Measurements from ENCODE around the gene RAB6B.

Gene RAB6B

DNA sequence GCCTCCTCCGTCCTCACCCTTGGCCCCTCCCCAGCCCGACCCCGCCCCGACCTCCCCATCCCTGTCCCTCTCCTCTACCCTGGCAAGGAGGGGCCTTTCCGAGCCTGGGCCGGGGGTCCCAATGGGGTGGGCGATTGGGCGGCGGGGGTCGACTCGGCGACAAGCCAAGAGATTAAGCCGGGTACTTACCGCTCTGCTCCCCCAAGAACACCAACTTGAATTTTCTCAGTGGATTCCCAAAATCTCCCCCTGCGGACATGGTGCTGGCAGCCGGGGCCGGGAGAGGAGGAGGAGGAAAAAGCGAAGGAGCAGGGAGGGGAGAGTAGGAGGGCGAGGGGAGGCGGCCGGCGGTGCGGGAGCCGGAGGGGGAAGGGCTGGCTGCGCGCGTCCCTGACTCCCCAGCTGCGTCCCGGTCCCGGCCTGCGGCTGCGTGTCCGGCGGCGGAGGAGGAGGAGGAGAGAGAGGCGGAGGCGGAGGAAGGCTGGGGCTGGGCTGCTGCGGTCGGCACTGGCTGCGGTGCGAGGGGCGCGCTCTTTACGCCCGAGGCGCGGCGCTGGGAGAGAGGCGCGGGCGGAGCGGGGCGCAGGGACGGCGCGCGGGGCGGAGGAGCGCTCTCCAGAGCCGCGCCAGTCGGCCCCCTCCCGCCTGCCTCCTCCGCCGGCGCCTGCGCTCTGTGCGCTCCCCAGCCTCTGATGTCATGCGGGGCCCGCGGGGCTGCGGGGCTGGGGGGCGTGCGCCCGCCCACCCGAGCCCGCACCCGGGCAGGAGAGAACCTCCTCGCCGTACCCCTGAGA lies at the start of gene RAB6B:
RAB6B (minus strand) TSS at position 675 of the 794 bp plus-strand sequence; CDS start at position 259, 416 bp downstream.
- DNase-seq (ENCODE audit: low read depth in 2 of 2) = no peak

DNA sequence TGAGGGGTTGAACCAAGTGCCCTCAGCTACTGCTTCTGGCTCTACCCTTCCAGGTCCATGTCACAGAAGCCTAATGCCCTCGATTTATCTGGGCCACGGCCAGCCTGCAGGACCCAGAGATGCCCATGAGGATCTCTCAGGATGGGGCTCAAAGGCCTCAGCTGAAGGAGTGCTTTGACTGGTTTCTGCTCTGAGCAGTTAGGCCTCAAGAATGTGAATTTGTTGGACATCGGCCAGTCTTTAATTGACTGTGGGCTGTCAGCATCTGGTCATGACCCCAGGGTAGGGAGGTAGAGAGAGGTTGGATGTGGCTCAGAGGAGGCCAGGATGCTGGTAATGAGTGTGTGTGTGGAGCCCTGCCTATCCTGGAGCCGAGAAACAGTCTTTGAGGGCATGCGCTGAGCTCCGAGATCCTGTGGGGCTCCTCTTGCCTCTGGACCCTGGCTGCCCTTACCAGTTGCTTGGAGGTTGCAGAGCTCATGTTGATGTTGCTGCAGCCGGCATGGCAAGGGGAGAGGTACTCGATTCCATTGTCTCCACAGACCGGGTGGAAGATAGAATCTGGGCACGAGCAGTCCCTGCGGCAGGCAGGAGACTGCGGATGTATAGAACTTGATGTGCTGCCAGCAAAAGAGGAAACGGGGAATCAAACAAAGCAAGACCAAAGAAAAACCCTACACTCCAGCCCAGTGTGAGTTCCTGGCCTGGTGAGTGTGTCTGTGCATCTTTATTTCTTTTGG lies 49.1 kb upstream of the RAB6B start:
- no peak for DNase-seq (ENCODE audit: low read depth in 2 of 2)

DNA sequence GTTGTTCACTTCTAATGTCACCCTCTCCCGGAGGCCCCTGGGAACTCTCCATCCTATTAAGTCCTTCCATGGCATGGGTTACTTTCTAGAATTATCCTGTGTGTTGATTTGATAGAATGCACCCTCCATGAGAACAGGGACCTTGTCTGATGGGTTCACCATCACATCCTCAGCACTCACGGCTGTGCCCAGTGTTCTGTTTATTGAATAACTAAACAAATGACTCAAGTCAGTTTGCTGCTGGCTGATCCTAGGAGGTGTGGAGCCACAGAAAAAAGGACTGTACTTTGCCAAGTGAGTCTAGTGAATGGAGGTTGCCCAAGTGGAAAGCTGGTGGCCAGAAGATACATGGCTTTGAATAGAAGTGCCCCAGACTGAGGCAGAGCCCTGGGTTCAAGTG lies 48.5 kb upstream of the RAB6B start:
- no peak for DNase-seq (ENCODE audit: low read depth in 2 of 2)

DNA sequence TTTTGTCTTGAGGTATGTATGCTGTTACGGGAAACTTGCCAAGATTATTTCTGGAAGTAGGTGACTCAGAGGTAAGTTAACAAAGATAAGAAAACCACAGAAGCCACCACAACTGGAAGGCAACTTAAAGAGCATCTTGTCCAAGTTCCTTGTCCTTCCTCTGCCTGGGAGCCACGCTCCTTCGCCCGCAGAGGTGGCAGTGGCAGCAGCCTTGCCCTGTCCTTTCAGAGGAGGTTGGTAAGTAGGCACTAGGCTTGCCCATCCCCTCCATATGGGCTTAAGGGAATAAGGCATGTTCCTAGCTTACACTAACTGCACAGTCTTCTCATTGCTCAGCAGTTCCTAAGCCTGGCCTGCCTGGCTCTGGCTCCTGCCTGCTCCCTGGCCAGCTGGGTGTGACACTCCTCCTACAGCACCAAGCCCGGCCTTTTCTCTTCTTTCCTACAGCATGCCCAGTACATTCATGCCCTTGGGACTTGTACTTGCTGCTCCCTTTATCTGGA lies 48.0 kb upstream of the RAB6B start:
- DNase-seq (ENCODE audit: low read depth in 2 of 2) = no peak

DNA sequence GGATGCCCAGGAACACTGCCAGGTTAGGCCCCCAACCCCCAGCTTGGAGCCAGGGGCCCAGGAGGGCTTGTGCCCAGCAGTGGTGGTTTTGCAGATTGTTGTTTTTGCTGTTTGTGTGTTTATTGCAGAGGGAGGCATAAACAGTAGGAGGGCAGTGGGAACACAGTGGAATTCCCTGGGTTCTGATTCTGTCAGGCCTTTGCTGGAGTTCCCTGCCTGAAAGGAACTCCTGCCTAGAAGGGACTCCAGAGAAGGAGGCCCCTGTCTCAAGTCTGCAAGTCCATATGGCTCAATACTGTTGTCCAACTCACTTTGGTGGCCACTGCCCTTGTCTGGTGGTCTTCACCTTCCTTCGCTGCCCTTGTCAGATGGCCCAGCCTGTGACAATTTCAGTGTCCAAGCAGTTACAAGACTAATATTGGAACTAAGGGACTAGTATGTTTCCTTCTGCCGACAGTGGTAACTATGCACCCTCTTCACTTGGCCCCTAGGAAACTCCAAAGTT lies 47.4 kb upstream of the RAB6B start:
- no peak for DNase-seq (ENCODE audit: low read depth in 2 of 2)

DNA sequence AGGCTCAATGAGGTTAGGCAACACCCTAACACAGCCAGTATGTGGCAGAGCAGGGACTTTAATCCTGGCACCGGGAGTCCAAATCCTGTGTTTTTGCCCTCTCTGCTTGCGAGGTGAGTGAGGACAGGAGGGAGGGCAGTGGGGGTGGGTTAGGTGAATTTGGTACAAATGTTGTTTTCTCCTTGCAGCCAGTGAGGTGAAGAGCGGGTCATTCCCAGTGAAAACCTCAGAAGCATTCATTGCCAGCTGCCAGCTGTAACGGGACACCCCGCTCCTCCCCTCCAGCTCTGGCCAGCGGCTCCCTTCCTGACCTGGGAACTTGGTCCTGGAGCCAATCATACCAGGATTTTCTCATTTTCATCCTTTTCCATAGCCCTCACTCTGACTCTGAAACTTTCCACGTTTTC lies 45.7 kb upstream of the RAB6B start:
- DNase-seq (ENCODE audit: low read depth in 2 of 2) = no peak

DNA sequence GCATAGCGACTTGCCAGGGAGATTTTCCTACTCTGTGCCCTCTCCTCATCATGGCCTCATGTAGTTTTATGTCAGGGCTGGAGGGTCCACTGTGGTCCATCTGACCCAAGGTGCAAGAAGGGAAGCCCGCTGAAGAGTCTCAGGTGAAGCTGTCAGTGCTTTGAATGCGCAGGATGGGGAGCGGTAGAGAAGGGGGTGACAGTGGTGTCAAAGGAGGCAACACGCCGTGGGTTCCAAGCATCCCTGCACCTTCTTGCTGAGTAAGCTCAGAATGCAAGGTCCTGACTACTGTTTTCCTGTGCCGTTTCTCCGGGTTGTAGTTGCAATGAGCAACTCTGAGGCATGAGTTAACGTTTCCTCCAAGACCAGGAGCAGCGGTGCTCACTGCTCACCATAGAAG lies 44.9 kb upstream of the RAB6B start:
- no peak for DNase-seq (ENCODE audit: low read depth in 2 of 2)

DNA sequence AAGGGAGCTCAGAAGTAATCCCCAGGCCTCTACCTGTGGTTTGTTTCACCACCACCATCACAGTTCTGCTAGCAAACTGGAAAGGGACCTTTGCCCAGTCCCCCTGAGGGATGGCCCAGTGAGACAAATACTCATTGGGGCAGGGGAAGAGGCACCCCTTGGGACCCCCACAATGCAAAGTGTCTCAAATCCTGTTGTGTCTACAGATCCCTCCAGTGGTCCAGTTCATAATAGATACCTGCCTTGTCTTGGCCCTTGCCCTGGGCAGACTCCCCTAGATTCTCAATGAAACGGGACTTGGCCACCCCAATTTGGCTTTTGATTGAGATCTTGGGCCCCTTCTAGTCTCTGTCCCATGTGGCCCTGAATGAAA lies 43.8 kb upstream of the RAB6B start:
- DNase-seq (ENCODE audit: low read depth in 2 of 2) = no peak

DNA sequence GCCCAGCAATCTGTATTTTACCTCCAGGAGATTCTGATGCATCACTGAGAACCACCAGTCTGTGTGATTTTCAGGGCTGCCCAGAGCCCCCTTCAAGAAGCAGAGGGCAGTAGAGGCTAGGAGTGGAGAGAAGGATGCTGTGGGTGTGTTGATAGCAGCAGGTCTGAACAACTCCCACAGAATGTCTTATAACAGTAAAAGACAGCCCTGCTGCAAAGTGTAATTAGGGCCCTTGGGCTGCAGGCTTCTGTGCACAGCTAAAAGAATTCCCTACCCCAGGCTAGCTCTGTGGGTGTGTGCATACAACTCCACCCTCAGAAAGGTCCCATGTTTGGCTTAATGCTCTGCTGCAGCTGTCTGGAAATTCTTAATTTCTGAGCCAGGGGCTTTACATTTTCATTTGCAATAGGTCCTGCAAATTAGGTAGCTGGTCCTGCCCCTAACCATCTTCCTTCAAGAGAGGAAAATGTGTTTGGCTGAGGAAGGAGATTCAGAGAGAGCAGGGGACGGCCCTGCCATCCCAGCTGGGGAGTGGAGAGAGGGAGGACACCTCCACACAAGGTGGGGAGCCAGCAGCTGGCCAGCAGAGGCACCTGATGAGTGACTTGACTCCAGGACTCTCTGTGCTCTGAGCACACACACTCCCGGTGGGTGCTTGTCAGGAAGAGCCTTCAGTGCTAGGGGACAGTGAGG lies 43.2 kb upstream of the RAB6B start:
- DNase-seq (ENCODE audit: low read depth in 2 of 2) = no peak

DNA sequence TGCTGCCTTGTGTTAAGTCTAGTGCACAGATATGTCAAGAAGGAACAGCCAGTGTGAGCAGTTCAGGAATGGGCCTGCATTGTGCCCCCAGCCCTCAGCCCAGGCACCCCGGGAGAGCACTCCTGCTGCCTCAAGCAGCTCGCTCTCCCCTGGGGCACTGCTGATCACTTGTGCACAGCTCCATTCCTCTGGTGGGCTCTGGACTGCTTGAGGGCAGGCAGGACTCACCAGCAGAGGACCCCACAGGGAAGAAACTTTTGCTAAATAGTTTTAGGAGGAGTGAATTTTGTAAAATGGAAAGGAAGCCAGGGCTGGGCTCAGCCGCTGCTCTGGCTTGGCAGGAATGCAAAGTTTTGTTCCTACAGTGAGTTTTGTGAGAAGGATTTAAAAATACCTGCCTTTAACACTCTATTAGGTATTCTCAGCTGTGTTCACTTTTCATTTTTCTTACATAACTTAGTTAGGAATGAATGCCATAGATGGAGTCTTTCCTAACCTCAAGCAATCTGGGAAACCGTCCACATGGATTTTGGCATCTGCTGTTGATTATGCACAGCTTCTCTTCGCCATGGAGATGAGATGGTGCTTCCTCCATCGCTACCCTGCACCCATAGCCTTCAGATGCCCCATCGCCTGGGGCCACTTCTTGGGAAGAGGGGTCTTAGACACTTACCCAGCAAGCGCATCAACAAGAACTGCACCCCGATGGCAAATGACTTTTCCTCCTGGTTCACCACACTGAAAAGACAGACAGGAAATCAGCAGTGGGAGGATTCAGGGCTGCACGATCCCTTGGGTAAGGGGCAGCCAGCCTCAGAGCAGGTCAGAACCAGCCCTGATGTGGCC lies 42.3 kb upstream of the RAB6B start:
- DNase-seq (ENCODE audit: low read depth in 2 of 2) = no peak

DNA sequence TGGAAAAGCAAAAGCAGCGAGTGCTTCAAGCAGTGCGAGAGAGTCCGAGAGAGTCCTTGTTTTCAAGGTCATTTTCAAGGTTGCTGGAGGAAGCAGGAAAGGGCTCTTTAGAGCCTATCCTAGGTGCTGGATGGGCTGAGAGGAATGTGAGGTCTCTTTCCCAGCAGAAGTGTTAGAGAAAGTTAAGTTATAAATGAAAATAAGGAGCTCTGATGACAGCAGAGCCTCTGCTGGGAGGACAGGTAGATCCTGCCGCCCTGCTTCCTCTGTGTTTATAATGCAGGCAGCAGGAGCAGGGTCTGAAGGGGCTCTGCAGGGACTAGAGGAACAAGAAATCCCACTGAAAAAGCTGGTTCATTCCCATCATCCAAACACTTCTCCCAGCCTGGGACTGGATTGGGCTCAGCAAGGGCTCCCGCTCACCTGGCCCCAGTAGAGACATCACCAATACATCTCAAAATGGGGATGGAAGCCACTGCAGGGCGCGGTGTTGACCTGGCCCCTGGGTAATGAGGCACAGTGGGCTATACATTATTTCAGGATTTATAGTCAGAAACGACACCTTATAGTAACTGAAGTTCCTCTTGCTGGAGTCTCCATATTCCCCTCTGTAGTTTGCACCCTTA lies 41.5 kb upstream of the RAB6B start:
- no peak for DNase-seq (ENCODE audit: low read depth in 2 of 2)

DNA sequence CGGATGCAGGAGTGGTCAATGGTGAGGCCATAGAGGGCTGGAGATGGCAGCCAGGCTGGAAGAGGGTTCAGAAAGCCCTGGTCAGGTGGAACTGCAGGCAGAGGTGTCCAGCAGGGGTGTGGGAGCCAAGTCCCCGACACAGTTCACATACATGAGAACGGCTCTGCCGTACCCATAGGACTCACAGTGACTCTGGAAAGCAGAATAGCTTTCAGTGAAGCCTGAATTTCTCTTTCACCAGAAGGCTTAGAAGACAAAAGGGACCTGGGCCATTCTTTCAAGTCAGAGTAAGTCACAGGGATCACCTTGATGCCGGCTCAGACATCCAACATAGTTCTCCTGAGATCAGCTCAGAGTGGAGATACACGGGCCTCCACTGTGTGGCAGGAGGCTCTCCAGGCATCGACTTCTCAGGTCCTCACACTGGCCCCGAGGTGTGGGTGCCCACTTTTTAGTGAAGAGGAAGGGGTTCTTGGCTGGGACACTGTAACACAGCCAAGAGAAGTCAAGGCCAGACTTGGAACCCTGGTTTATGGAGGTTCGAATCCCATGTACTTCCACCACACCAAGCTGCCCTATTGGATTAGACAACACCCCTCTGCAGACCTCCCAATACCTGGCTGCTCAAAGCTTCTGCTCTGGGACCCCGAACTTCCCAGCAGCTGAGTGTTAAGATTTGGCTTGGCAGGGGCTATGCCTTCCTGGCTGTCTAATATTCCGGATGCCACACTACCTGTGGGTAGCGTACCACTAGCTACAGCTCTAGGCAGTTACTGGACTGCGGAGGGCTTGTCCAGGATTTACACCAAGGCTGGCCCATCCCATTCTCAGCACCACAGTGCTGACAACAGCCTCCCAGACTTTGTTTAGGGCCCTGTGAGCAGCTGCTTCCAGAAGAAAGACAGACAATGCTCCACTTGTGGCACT lies 40.4 kb upstream of the RAB6B start:
- DNase-seq (ENCODE audit: low read depth in 2 of 2) = no peak

DNA sequence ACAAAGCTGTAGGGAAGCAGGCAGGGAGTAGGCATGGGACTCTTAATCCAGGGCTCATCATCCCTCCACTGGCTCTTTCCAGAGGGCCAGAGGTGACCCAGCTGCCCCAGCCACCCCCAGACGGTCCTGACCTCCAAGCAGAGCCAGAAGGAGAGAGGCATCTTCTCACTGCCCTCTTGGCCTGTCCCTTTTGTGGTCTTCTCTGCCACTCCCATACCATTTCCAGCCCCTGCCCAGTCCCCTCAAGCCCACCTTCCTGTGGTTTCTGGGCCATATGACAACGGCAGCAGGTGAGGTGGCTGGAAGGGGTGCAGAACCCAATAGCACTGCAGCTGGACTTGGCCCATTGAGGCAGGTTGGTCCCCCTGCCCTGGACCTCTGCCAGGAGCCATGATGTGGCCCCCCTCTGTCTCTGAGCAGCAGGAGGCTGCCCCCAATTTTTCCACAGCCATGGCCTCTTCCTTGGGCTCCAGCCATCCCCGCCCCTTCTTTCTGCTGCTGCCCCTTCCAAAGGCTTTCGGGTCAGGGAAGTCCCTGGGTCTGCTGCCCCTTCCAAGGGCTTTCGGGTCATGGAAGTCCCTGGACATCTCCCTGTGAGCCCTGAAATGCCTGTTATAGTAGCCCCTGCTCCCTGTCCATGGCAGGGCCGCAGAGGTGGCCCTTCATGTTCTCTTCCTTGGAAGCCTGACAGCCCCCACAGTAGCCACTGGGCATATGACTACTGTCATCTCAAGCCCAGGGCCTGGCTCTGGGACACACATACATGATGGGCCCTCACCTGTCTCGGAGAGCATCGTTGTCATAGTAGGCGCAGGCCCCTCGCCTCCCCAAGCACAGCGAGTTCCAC lies 39.5 kb upstream of the RAB6B start:
- no peak for DNase-seq (ENCODE audit: low read depth in 2 of 2)

DNA sequence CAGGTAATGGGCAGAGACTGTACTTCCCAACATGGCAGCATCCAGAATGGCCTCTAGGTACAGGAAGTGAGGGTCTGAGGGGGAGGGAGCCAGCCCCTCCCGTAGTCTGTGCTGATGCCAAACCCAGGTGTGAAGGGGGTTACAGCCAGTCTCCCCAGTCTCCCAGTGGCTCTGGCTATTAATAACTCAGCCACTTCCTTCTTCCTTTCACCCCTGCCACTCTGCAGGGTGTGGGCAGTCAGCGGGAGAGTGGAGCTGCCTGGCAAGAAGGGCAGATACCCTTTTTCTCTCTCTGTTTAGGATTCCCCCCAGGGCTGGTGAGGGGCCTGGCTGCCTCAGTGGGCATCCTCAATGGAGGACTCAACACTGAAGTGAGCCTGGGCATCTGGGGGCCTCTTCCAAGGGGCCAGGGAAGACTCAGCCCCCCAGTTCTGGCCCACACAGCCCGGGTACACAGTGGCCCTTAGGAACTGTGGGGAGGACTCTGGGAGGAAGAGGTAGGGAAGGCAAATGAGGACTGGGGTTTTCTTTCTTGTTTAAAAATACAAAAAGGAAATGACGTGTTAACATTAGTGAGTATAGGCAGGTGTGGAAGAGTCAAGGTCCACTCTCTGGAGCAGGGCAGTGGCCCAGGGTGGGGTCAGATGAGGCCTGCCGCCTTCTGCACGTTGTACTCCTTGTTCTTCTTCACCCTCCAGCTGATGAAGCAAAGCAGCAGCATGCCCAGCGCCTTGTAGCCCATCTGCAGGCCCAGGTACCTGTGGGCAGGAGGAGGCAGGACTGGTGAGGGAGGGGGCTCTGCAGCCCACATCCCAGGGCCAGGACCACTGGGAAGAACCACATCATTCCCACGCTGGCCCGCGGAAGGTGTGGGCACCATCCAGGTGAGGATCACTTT lies 38.6 kb upstream of the RAB6B start:
- no peak for DNase-seq (ENCODE audit: low read depth in 2 of 2)

DNA sequence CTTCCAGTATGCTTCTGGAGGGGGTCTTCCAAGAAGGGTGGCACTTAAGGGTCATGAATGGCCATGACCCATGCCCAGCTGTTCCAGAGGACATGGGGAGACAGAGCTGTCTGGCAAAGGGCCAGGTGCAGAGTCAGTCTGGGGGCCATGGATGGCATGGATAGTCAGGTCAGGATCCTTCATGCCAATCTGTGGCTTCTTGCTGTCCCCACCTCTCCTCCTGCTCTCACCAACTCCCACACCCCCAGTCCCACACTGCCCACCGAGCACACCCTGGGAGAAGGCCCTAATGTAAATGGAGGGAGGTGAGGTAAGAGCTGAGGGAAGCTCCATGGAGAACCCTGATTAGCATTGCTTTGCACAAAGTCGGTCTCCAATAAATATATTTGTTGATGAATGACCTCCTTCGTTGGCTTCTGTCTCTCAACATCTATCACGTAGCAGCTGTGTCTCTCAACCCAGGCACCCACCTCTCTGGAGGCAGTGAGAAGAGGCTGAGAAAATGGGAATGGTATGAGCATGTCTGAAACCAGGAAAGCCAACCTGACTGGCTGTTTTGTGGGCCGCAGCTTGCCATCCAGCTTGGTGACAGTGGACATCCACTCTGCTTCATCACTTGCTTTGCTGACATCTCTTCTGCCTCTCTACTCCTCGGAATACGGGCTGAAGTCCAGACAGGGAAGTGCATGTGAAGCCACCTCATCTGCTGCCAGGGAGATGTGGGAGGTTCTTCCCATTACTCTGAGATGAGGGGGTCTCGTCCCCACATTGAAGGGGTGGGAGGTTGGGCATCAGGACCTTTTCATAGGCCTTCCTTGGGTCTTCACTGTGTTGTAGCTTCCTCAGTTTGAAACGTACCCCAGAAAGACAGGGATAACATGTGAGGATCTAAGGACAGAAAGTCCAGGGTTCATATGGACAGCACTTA lies 37.7 kb upstream of the RAB6B start:
- DNase-seq (ENCODE audit: low read depth in 2 of 2) = no peak

DNA sequence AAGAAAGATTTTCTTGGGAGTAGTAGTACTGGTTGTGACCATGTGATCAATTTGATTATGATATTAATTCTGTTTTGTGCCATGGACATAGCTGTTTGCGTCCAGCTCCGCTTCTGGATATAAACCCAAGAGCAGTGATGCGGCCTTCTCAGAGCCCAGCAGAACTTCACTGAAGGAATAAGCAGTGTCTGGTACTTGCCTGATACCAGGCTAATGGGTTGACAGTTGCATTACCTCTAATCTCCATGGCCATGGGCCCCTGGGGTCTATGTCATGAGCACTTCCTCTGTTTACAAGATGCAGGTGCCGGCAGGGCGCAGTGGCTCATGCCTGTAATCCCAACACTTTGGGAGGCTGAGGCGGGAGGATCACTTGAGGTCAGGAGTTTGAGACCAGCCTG lies 36.3 kb upstream of the RAB6B start:
- DNase-seq (ENCODE audit: low read depth in 2 of 2) = no peak

DNA sequence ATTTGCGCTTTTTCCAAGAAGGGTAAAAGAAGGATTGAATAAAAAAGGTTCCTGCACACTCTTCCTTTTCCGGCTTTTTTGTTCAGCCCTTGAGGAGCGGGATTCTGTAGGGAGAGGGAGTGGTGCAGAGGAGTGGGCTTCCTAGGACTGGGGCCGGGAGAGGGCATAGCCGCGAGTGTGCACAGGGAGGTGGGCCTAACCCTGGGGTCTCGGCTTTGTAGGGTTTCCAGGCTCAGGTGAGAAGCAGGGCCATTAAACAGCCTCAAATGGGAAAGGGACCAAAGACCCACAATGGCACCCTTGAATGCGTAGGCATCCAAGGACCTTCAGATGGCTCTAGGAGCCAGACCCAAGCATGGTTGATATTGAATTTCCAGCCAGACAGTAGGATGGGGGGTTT lies 35.4 kb upstream of the RAB6B start:
- no peak for DNase-seq (ENCODE audit: low read depth in 2 of 2)

All from stimulated activated CD4-positive, alpha-beta T cell treated with anti-CD3 and anti-CD28 coated beads, Interleukin-1b, Interleukin-23, amount 100 ng/mL, for 4 hours (primary cell).